GM12874 (cell line): ENCODE data around the gene PTPN14.

ENCODE experiments used
- TF ChIP-seq, protein P1 (sequence below): IDR thresholded peaks from 2 replicates; pipeline ENCODE4 v1.5.1; 2011; ENCODE audit warnings: low read depth, mild to moderate bottlenecking, control low read depth, low read length, moderate library complexity; ENCODE audit not compliant: insufficient read depth

The PTPN14 gene

DNA sequence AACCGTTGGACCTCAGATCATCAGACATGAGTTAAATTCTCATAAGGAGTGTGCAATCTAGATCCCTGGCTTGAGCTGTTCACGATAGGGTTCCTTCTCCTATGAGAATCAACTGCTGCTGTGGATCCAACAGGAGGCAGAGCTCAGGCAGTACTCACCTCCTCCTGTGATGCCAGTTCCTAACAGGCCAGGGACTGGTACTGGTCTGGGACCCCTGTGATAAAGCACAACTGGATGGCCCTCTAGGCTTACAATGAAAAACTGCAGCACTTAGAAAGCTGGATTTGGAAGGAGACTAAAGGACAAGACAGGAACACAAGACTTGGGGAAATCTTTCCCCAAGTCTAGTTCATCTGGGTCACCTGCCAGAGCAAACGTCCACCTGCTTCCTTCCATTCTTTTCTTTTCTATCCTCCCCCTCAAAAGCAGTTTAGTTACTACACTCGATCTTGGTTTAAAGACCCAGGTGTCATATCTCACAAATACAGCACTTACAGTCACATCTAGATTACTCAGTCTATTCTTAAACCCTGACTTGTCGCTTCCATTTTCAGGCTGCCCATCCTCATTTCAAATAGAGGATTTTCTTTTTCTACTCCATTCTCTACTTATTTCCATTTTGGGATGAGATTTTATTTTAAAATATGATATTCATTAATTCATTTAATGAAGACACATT is 59.8 kb downstream of the PTPN14 start:
- TF ChIP-seq, protein P1, sequence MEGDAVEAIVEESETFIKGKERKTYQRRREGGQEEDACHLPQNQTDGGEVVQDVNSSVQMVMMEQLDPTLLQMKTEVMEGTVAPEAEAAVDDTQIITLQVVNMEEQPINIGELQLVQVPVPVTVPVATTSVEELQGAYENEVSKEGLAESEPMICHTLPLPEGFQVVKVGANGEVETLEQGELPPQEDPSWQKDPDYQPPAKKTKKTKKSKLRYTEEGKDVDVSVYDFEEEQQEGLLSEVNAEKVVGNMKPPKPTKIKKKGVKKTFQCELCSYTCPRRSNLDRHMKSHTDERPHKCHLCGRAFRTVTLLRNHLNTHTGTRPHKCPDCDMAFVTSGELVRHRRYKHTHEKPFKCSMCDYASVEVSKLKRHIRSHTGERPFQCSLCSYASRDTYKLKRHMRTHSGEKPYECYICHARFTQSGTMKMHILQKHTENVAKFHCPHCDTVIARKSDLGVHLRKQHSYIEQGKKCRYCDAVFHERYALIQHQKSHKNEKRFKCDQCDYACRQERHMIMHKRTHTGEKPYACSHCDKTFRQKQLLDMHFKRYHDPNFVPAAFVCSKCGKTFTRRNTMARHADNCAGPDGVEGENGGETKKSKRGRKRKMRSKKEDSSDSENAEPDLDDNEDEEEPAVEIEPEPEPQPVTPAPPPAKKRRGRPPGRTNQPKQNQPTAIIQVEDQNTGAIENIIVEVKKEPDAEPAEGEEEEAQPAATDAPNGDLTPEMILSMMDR: no peak

GRCh38 chr1:214485151-214485550 is 66.3 kb downstream of the PTPN14 start:
- TF ChIP-seq, protein P1: no peak

DNA sequence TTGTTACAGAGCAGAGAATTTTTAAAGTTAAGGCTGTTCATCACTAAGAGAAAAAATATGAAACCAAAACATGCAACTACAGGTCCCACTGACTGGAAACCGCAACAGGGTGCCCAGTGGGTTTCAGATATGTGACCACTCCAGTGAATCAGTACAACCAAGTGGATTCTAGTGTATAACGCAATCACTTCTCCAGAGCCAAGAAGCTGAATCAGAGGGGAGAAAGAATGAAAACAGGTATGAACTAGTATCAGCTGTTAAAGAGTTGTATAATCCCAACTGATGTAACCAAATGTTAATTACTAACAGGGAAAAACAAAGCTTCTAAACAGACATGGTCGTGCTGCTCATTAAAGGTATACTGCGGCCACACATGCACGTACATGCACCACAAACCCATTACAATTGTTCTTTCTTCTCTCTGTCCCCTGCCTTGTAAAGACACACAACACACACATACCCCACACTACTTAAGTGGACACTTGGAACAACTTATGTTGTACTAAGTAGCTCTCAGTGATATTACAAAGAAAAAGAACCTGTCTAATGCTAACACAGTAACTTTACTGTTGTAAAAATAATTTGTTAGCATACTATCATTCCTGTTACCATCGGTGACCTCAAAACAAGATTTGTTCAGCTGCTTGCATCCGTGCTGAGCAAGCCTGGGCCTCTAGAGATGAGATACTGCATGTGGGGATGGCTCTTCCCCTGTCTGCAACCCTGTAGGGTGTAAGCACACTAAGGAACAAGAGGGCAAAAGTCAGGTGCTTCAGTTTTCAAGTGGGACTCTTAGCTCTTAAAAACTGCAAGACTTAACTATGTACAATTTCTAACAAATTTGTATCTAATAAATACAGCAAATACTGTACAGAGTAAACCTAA is 74.2 kb downstream of the PTPN14 start:
- TF ChIP-seq, protein P1: no peak

DNA sequence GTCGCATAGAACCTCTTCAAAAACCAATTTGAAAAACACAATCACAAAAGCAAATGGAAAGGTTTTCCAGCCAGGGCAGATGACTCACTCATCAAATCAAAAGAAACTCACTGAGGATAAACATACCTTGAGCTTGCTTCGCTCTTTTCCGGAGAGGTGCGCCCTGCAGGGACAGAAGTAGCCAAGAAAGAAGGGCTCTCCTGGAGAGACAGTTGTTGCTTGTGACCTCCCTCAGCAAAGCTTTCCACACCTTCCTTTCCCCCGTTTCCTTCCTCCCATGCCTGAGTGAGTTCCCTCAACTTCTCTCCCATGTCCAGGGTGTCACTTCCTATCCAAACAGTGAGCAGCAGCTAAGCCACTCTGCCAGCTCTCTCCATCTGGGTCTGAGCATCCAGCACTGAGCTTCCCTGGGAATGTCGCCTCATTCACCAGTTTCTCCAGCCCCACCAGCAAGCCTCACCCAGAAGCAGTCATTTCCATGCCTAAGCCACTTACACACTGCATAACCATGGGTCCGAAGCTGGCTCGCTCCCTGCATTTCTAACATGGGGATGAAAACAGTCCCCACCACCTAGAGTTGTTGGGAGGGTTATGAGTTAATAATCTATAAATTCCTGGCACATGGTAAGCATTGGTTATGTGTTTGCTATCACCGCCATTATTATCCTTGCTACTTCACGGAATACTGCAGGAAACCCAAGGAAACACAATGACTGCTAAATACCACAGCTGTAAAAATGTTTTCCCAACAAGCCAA is 75.0 kb downstream of the PTPN14 start:
- TF ChIP-seq, protein P1: no peak

DNA sequence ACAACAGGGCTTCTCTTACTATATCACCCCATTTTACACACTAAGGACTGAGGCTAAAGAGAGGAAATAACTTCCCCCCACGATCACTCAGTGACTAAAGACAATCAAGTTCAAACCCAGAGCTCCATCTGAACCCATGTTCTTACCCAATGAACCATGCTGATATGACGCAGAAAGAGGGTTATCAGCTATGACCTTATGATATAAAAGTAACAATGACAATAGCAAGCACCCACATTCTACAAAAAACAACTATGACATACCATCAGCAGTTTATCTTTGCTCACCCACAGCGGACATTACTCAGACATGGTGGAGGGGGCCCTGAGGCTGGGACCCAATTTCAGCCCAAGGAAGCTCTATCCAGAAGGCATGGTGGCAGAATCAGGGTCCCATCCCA is 75.7 kb downstream of the PTPN14 start:
- TF ChIP-seq, protein P1: no peak

DNA sequence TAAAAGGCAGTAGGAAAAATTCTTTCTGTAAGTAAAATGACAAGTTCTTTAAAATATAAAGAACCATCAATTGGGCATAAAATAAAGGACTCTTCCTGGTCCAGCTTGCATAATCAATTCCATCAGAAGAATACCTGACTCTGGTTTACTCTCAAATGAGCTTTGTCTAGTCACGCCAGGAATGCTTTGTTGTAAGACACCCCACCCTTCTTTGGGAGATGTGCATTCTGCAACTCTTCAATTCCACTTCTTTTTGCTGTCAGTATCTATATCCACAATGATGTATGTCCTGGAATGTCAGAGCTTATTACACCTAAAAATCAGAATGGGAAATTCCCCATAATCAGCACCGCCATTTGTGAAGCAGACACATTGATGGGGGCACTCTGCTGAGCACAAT is 76.1 kb downstream of the PTPN14 start:
- TF ChIP-seq, protein P1: no peak

DNA sequence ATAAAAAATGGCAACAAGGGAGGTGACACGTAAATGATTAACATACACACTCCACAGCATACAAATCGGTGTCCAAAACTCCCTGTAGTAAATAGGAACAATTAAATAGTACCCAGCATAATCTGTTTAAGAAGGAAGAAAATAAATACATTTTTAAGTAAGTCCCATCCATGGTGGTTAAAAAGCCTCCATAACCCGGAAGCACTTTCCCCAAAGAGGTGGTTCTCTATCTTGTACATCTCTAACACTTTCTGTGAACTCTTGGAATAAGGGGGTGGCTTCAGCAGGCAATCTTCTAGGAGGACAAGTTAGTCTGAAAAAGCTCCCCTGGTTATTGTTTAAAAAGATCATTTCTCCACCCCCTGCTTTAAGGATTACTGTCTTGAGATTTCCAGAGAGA is 76.9 kb downstream of the PTPN14 start:
- TF ChIP-seq, protein P1: no peak
